GM21717 (cell line): ENCODE measurements around the gene CADPS2.
A peak's percentile ranks its signal among the peaks of the same experiment; 100 is the strongest.

ENCODE experiments used
- ATAC-seq: cut with Tn5 transposase; IDR thresholded peaks from one replicate; pipeline ENCODE4 v1.9.1; 2021; ENCODE audit warnings: mild to moderate bottlenecking, moderate library complexity; ENCODE audit not compliant: unreplicated experiment

Gene CADPS2

DNA sequence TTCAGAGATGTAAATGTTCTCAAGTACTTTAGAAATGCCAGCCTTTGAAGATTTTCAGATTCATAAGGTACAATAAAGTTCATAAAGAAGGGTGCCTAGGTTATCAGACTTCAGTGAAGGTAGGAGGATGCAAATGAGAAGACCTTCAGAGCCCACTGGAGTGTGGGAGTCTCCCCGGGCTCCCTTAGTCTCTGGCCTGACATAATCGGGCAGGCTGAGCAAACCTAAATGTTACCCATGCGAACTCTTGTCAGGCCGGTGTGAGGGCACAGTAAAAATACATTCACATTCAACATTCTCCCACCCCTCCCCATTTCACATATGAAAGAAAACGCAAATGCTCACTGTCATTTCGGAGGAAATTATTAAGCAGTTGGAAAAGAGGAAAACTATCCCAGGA, 479.1 kb downstream of the CADPS2 start:
- no peak for ATAC-seq

DNA sequence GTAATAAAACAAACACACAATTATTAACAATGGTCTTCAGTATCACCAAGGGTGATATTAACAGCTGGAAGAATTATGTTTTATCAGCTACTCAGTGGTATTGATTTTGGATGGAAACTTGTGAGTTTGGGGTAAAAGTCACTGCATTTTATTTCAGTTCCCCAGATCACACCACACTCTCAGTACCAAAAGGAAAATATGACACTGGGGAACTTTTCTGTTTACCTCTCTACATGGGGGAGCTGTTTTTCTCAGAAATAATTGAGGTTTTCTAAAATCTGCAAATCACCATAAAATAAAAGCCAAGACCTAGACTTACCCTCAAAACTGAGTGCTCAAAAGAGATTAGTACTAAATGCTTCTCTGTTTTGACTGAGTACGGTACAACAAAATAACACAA, 483.1 kb downstream of the CADPS2 start:
- ATAC-seq = no peak

DNA sequence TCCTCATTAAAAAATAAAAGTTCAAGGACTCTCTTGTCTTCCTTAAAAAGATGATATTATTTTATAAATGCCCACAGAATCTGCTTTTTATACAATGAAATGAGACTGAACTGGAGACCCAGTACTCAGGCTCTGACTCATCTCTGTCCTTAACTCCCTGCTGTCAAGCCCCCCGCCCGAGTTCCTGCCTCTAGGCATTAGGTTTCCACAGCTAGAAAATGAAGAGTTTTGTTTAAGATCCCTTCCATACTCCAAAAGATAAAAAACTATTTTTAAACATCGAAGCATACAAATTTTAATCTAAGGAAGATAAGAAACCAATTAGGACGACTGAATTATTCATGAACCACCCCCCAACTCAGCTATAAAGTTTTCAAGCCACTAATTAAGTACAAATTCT, 484.0 kb downstream of the CADPS2 start:
- no peak for ATAC-seq

DNA sequence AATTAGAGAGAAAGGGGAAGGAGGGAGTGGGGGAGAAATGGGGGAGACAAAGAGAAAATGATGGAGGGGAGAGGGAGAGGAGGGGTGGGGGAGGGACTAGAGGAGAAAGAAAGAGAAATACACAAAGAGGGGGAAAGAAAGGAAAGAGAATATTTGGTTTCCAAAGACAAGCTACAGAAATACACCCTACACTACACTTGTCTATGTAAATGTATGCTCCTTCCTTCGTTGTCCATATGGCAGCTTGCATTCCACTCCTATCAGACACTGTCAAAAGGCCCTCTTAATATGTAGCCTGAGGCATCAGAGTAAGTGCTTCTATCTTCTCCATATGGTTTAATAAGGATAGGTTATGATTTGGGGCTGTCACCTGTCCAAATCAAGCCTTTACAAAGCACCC, 488.9 kb downstream of the CADPS2 start:
- ATAC-seq = no peak

DNA sequence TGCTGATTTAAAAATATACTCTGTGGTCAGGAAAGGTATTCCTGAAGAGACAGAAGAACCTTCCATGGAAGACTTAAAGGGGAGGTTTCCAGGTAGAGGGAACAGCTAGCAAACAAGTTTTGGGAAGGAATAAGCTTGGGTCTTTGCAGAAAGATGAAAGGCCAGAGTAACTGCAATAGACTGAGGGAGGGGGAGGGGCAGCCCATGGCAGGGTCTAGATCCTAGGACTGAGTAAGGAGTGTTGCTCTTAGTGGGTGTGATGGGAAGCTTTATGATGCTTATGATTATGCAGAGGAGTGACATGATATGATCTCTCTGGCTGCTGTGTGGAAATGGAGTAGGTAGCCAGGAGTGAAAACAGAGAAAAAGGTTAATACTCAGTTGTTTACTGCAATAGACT, 491.7 kb downstream of the CADPS2 start:
- no peak for ATAC-seq

DNA sequence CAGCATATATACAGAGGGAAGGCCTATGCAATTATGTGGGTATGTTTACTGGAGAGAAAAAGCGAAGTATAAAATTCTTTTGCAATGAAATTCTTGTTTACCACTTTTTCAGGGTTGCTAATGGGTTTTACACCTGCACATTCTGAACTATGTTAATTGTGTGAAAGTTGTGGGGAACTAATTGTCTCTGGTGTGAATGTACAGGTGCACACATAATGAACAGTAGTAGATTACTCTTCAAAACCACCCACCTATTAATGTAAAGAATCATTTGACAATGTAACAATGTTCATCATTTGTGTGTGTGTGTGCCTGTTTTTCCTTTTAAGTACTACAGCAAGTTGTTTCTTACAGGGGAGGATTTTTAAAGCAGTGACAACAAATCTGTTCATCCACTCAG, 501.7 kb downstream of the CADPS2 start:
- no peak for ATAC-seq

DNA sequence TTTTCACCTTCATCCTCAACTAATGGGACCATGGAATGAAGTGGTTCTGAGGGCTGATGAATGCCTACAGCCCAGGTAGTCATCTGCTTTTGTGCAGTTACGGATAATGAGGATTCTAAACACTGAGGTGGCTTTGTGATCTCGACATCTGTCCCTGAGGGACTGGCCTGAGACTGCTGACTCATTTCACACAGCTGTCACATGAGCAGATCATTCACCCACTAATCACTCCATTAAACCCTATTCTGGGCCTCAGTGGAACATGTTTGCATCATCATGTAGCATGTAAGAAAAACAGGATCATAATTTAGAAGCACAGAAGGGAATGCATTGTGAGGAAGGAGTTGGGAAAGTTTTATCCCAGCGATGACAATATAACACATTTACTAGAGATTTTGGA, 502.3 kb downstream of the CADPS2 start:
- ATAC-seq = peak; percentile 89

DNA sequence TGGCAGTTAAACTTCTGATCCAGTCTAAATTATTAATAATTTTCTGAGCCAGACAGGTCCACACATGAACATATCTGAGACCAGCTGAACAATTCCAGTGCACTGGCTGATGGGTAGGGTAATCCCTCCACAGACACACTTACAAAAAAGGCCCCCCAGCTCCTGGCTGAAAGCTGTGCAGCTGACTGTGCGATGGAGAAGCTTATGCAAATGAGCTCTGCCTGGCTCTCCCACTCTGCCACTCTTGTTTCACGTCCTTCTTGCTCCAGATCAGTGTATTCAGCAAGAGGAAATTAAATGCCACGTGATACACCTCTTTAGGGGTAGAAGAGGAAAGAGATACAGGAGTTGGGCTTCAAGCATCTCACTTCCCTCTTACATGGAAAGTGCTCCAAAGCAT, 505.3 kb downstream of the CADPS2 start:
- no peak for ATAC-seq

DNA sequence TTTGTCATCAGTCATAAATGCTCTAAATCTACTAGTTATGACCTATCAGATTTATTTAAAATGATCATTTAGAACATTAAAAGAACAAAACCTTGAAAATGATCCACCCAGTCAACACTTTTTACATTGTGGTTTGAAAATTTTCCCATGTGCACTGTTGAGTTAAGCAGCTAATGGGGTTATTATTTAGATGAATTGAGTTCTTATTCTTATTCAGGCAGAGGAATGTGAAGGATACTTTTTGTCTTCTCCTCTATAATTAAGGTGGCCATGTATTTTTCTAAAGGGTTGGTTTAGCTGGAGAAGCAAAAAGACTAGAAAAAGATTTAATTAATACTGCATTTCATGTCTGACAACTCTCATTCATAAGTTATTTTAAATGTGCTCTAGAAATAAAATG, 506.8 kb downstream of the CADPS2 start:
- no peak for ATAC-seq

DNA sequence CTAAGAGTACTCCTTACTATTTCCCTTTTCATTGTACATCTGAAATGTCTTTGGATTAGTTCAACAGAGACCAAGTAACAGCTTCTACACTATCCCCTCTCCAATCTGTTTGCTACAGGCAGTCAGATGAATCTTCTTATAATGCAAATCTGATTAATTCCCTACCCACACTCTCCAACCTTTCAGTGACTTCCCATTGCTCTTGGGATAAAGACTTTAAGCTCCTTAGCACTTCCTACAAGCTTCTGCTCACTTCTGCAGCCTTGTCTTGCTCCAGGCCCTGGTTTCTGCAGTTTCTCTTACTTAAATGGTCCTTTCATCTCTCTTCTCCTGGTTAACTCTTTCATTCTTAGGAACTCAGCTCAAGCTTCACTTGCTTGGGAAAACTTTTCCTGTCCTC, 516.5 kb downstream of the CADPS2 start:
- no peak for ATAC-seq

DNA sequence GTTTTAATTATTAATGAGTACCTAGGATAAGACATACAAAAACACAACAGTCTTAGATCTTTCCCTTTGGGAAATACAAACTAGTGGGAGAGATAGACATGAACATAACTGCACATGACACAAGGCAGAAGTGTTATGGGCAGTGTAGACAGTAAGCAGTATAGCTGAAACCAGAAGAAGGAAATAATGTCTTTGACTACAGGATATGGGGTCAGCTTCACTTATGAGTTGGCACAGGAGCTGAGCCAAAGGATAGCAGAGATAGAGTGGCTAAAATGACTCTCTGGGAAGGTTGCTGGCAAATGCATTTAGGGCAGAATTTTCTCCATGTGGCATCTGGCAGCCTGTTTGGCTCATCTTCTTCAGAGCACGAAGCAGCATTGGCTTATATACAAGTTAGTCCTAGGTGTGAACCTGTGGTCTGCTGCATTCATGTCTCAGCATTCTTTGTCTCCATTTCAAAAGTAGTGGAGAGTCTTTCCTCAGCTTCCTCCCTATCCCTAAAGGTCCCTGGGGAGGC, 521.4 kb downstream of the CADPS2 start:
- no peak for ATAC-seq

DNA sequence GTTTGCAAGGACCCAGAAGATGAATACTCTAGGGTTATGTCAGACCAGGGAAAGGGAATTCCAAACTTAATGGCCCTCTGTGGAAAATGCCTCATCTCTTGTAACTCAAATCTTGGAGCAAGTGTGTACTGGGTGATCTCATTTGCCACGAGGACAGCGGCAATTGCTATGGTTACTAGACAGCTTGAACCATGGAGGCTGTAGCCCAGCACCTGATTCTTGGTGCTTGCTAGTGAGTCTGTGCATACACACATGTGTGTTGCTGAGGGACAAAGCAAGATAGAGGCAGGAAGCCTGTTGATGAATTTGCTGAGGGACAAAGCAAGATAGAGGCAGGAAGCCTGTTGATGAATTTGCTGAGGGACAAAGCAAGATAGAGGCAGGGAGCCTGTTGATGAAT, 523.1 kb downstream of the CADPS2 start:
- ATAC-seq = no peak

DNA sequence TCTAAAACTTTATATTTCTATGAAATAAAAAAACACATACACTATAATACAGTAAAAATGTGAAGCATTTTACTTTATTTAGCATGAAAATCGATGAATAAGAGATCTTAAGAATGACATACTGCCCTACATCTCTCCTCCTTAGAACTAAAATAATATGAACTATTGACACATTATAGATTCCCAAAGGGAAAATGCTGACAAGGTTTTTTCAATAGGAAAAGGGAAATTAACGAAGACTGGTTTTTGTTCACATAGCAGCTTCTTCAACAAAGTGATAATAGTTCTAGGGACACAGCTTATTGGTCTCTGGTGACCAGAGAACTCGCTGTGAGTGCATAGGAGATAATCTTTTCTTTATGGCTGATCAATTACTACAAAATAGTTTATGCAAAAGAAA, 523.8 kb downstream of the CADPS2 start:
- no peak for ATAC-seq

DNA sequence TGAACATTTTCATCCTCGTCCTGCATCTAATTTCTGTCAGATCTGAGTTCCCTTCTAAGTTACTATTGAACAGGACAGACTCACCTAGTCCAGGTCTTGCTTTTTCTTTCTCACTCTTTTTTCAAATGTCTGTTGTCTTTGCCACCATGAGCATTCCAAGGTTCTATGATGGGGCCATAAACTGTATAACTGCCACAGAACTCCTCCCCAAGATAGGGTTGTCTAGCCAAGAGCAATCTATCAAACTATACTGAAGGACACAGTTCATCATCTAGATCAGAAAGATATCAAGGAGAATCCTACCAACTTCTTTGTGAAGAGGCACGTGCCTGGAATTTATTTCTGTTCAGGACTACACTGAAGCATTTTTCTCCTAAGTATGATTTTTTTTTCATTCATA, 531.6 kb downstream of the CADPS2 start:
- no peak for ATAC-seq

DNA sequence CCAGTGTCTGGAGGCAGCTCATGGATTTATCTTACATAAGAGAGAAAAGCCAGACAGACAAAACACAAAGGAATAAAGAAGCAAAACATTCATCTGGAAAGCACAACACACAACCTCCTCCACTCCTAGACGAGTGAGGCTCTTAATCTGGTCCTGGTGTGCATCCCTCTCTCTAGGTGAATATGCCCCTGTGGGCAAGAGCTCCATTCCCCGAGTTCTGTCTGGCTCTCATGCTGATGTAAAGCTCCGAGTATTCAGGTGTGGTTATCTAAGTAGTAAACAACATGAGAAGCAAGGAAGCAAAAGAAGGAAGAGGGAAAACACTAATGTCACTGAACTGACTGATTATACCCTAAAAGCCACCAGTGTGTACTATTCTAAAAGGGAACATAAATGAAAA, 533.8 kb downstream of the CADPS2 start:
- no peak for ATAC-seq

DNA sequence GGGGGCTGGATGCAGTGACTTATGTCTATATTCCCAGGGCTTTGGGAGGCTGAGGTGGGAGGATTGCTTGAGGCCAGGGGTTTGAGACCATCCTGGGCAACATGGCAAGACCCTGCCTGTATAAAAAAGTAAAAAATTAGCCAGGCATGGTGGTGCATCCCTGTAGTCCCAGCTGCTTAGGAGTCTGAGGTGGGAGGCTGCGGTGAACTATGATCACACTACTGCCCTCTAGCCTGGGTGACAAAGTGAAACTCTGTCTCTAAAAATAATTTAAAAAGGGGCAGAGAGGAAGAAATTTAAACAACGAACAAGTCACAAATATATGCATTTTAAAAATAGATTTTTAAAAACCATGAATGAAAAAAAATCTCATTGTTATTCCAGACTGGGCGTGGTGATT, 535.6 kb downstream of the CADPS2 start:
- ATAC-seq = no peak

DNA sequence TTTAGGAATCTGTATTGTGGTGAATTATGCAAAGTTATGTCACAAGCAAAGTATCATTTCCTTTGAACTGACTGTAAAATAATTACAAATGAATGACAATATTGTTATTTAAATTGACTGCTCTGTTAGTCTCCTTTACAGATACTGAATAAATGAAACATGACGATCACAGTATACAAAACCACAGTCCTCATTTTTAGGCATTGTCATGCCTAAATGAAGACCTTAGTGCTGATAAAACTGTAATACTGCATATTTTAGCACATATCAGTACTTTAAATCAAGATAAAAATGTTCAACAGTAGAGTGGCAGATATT, 542.0 kb downstream of the CADPS2 start:
- no peak for ATAC-seq

DNA sequence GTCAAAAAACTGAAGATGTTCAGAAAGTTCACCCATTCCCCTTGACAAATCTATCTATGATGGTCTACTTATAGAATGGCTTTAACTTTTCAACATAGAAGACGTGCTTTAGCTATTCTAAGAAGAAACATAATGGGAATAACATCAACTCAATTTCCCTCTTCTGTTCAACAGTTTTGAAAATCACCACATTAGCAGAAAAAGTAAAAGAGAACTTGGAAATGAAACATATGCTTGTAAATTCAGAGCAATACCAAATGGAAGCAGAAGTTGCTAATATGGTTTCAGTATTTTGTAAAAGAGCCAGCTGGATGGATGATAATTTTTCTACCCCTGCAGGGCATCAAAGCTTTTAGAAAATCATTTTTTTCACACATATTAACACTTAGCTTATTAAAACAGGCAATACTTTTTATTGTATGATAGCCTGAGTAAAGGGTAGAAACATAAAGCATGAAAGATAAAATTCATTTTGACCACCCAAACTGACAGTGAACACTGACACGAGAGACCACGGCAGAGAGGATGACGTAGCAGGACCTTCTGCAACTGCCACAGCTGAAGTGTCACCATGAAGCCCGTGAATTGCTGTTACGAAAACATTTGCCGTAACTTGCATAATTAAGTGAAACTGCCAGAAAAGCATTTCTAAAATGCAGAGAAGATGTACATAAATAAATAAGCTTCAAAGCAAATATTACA, 542.5 kb downstream of the CADPS2 start:
- no peak for ATAC-seq

DNA sequence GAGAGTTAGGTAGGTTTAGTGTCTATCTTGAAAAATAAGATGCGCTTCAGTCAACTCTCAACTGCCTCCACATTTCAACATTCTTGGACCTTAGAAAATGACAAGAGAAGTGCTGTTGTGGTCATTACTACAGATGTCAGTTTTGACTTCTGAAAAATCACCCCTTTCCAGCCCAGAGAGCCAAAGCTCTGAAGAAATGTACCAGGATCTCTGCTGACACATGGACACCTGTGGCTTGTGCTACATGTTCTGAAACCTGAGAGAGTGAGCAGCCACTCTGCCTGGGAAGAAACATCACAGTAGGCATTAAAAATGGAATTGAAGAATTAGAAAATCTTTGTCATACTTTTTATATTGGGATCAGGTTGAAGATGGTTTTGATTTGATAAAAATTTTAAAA, 545.8 kb downstream of the CADPS2 start:
- ATAC-seq = no peak

DNA sequence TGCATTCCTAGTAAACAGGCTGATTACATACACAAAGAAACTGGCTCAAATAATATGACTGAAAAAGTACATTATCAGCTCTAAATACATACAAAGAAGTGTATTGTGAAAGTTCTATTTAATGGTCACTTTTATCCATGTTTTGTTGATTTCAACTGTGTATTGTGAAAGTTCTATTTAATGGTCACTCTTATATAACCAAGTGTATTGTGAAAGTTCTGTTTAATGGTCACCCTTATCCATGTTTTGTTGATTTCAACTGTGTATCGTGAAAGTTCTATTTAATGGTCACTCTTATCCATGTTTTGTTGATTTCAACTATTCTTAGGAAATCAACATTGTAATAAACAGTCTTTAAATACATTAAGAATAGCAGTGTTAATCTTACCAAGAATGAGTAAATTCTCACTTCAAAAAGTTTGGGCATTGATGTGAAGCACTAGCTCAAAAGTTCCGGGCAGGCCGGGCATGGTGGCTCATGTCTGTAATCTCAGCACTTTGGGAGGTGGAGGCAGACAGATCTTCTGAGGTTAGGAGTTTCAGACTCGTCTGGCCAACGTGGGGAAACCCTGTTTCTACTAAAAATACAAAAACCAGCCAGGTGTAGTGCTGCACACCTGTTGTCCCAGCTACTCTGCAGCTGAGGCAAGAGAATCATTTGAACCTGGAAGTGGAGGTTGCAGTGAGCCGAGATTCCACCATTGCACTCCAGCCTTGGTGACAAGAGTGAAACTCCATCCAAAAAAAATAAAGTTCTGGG, 546.9 kb downstream of the CADPS2 start:
- ATAC-seq = no peak

DNA sequence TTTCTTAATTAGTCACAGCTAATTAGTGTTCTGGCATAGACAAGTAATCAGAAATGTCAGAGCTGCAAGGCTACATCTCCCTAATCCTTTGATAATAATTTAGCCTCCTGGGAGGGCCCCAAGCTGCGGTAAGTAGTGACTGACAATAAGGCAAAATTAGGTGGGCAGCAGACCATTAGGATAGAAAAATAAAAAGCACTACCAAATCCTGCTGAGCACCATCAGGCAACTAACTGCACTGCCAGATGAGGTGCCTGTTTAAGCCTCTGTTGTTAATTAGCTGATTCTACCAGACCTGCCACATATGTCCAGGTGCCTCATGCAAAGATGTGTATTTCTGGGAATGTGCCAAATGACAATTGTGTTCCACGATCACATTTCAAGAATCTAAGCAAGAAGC, 549.2 kb downstream of the CADPS2 start:
- ATAC-seq = no peak

DNA sequence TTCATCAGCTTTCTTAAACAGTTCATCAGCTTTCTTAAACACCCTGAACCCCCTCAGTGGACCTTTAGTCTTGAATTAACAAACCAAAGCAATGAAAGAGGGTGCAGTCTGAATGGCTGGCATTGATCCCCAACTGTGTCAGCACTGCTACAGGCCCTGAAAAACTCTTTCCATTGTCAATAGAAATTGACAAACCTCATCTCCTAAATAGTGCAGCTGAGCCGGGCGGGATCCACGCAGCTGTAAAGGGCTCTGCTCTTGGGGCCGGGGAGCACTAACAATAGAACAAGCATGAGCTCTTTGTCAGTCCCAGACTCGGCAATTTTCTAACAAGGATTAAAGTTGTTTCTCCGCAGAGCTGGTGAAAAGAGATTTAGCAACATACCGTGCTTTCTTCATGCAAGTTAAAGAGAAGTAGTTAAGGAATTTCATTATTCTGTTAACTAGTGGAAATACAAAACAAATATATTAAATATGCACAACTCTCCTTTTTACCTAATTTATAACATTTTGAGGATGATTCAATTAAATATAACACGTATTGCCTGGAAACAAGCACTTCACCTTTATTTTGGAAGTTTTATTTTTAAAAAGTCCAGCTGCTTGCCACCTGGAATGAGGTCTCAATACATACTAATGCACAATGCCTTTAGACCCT, 557.0 kb downstream of the CADPS2 start:
- no peak for ATAC-seq
